WI38 (cell line): ENCODE results near the gene RNF44.

Experiments used
- H3K4me3 ChIP-seq: 2 replicates; pipeline ENCODE4 v1.5.1; 2011; ENCODE audit warnings: low read depth, mild to moderate bottlenecking, control low read depth, low read length
- TF ChIP-seq, protein P1 (sequence below): IDR thresholded peaks from 2 replicates; pipeline ENCODE4 v1.5.1; 2012; ENCODE audit warnings: low read depth, mild to moderate bottlenecking, control low read depth, low read length

The RNF44 gene

DNA sequence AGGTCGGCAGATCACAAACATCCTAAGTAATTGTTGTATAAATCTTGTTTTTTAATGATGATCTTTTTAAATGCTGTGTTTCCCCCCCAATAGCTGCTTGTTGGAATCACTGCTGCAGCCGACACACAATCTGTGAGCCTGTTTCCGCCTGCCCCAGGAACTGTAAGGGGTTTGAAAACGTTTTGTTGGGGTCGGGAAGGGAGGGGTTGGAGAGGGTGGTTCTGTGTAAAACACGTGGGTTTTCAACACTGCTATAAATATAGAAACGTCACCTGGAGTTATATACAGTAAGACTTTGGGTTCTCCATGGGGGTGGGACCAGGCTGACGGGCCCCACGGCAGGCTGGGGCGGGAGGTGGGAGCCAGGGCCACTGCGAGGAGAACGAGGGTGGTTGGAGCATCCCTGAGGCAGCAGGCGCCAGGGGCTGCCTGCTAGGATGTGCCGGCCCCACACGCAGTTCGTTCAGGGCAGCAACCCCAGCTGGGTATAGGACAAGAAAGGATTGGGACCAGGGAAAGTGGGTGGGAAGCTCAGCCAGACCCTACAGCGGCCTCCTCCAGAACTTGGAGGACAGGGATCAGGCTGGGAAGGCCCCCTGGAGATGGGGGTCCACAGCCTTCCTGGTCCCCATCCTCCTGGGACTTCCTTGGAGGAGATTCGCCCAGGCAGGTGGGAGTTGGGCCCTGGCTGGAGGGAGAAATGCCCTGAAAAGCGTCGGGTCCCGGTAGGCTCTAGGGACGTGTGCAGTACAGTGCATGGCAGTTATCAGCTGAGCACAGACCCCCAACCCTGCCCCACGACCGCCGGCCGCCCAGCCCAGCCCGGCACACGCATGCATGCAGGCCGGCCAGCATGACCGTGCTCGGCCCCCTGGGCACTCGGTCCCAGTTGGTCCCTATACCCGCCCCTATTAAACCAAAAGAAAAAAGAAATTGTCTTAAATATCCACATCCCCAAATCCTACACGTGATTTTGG, 9.7 kb downstream of the RNF44 start:
- TF ChIP-seq, protein P1, sequence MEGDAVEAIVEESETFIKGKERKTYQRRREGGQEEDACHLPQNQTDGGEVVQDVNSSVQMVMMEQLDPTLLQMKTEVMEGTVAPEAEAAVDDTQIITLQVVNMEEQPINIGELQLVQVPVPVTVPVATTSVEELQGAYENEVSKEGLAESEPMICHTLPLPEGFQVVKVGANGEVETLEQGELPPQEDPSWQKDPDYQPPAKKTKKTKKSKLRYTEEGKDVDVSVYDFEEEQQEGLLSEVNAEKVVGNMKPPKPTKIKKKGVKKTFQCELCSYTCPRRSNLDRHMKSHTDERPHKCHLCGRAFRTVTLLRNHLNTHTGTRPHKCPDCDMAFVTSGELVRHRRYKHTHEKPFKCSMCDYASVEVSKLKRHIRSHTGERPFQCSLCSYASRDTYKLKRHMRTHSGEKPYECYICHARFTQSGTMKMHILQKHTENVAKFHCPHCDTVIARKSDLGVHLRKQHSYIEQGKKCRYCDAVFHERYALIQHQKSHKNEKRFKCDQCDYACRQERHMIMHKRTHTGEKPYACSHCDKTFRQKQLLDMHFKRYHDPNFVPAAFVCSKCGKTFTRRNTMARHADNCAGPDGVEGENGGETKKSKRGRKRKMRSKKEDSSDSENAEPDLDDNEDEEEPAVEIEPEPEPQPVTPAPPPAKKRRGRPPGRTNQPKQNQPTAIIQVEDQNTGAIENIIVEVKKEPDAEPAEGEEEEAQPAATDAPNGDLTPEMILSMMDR: no peak
- H3K4me3 ChIP-seq: no peak overlapping the region

DNA sequence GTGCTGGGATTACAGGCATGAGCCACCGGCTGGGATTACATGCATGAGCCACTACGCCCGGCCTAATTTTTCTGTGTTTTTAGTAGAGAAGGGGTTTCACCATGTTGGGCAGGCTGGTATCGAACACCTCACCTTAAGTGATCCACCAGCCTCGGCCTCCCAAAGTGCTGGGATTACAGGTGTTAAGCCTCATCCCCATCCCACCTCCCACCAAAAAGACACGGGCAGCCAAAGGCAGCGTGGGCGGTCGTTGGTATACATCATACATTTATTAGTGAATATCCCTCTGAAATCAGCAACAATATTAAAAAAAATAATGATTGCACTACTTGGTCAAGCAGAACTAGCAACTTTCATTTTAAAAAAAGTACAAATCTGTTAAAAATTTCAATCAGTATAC, 10.7 kb downstream of the RNF44 start:
- TF ChIP-seq, protein P1: no peak
- no peak overlapping the region for H3K4me3 ChIP-seq

DNA sequence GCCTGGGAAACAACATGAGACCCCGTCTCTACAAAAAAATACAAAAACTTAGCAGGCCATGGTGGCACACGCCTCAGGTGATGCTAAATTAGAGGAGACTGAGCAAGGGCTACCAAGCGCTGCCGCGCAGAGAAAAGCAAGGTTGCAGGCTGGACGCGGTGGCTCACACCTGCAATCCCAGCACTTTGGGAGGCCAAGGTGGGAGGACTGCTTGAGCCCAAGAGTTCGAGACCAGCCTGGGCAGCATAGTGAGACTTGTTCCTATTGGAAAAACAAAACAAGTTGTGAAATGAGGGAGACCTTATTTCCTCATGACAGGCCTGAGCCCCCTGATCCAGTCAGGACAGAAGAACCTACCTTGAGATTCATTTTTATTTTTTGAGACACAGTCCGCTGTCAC, 11.5 kb downstream of the RNF44 start:
- no peak overlapping the region for H3K4me3 ChIP-seq
- TF ChIP-seq, protein P1: no peak

DNA sequence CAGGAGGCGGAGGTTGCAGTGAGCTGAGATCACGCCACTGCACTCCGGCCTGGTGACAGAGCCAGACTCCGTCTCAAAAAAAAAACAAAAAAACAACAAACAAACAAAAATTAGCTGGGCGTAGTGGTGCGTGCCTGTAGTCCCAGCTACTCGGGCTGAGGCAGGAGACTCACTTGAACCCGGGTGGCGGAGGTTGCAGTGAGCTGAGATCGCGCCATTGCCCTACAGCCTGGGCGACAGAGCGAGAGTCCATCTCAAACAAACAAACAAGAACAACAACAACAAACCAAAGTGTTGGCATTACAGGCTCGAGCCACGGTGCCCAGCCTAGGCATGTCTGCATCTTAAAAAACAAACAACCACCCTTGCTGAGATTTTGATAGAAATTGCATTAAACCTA, 12.2 kb downstream of the RNF44 start:
- no peak overlapping the region for H3K4me3 ChIP-seq
- TF ChIP-seq, protein P1: no peak

DNA sequence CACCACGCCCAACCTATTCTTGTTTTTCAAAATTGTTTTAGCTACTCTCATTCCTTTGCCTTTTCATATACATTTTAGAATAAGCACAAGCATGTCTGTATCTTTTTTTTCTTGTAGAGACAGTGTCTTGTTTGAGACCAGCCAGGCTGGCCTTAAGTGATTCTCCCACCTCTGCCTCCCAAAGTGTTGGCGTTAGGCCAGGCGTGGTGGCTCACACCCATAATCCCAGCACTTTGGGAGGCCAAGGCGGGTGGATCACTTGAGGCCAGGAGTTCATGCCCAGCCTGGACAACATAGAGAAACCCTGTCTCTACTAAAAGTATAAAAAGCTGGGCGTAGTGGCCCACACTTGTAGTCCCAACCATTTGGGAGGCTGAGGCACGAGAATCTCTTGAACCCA, 13.1 kb downstream of the RNF44 start:
- TF ChIP-seq, protein P1: no peak
- H3K4me3 ChIP-seq: no peak overlapping the region

DNA sequence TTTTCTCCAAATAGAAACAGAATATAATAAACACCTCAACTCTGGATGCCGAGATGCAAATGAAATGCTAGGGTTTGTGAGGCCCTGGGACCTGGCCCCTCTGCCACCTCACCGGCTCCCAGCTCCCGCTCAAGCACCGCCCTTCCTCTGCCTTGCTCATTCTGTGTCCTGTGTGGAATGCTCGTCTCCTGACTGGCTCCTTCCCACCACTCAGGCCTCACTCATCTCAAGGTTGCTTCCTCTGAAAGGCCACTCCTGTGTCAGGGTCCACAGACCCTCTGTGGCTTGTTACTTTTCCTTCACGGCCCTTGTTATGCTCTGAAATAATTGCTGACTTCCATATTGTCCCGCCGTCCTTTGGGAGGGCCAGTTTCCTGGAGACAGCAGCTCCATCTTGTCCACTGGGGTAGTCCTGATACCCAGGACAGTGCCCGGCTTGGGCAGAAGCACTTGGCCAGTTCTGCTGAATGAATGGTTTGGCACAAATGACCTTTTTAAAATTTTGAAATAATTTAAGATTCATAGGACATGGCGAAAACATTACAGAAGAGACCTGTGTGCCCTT, 15.4 kb downstream of the RNF44 start:
- TF ChIP-seq, protein P1: no peak
- H3K4me3 ChIP-seq: no peak overlapping the region

DNA sequence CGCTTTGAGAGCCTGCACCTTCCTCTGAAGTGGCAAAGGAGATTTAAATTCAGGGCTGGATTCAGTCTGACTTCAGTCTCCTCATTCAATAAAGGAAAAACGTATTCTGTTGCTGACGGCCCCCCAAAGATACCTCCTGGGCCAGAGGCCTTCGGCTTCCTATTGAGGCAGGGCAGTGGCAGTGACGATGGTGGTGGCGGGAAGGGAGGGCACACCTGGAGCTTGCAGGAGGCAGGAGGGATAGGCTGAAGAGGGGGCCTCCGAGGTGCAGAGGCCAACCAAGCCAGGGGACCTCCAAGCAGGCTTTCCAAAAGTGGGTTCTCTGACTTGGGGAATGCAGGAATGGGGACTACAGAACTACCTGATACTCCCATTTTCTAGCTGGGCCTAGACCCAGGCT, 15.9 kb downstream of the RNF44 start:
- TF ChIP-seq, protein P1: no peak
- no peak overlapping the region for H3K4me3 ChIP-seq
